HepG2 (cell line): ENCODE results near the gene IGFBP6. TPM values are rescaled to one million over a fixed set of nuclear protein-coding genes. Genes with fewer than 3 reads are reported as not detected.
A peak's percentile ranks its signal among the peaks of the same experiment; 100 is the strongest.

Experiments used
- ATF1 ChIP-seq: IDR thresholded peaks from 2 replicates; pipeline ENCODE4 v1.6.1; 2016; ENCODE audit warnings: mild to moderate bottlenecking, control low read depth
- ATF2 ChIP-seq: sonication (generic); formaldehyde crosslinking; IDR thresholded peaks from 2 replicates; pipeline ENCODE4 v1.4.0; 2020; ENCODE audit warnings: missing genetic modification reagents
- CEBPG ChIP-seq: IDR thresholded peaks from 2 replicates; pipeline ENCODE4 v1.6.1; 2016
- FOXK2 ChIP-seq: fragments of 450-650 bp; IDR thresholded peaks from 2 replicates; pipeline ENCODE4 v1.6.1; 2016
- FOXP4 ChIP-seq: sonication (generic); formaldehyde crosslinking; IDR thresholded peaks from 2 replicates; pipeline ENCODE4 v1.4.0; 2020; ENCODE audit warnings: missing genetic modification reagents
- HIVEP1 ChIP-seq: sonication (generic); formaldehyde crosslinking; IDR thresholded peaks from 2 replicates; pipeline ENCODE4 v1.4.0; 2020; ENCODE audit warnings: mild to moderate bottlenecking, missing genetic modification reagents
- KLF9 ChIP-seq: IDR thresholded peaks from 2 replicates; pipeline ENCODE4 v1.6.1; 2016; ENCODE audit warnings: low read depth
- MED1 ChIP-seq: sonication (generic); formaldehyde crosslinking; IDR thresholded peaks from 2 replicates; pipeline ENCODE4 v1.4.0; 2020; ENCODE audit warnings: missing genetic modification reagents
- NR2C2 ChIP-seq: sonication (generic); formaldehyde crosslinking; IDR thresholded peaks from 2 replicates; pipeline ENCODE4 v1.4.0; 2020; ENCODE audit warnings: missing genetic modification reagents, mild to moderate bottlenecking, moderate library complexity, borderline replicate concordance
- PAX8 ChIP-seq: sonication (generic); formaldehyde crosslinking; IDR thresholded peaks from 2 replicates; pipeline ENCODE4 v1.8.0; 2022; ENCODE audit warnings: mild to moderate bottlenecking, missing genetic modification reagents, borderline replicate concordance
- PHB2 ChIP-seq: fragments of 450-650 bp; IDR thresholded peaks from 2 replicates; pipeline ENCODE4 v1.6.1; 2018; ENCODE audit not compliant: partially characterized antibody
- PHF8 ChIP-seq: sonication (generic); formaldehyde crosslinking; IDR thresholded peaks from 2 replicates; pipeline ENCODE4 v1.5.0; 2020; ENCODE audit warnings: missing genetic modification reagents
- PRPF4 ChIP-seq: fragments of 200-400 bp; formaldehyde crosslinking; IDR thresholded peaks from 2 replicates; pipeline ENCODE4 v1.6.1; 2016; ENCODE audit warnings: low read length, low read depth; ENCODE audit not compliant: poor library complexity, severe bottlenecking
- ZFP41 ChIP-seq: sonication (generic); formaldehyde crosslinking; IDR thresholded peaks from 2 replicates; pipeline ENCODE4 v1.4.0; 2020; ENCODE audit warnings: mild to moderate bottlenecking, missing genetic modification reagents, borderline replicate concordance
- ZNF333 ChIP-seq: sonication (generic); formaldehyde crosslinking; IDR thresholded peaks from 2 replicates; pipeline ENCODE4 v1.4.0; 2020; ENCODE audit warnings: mild to moderate bottlenecking, missing genetic modification reagents, borderline replicate concordance
- ZNF598 ChIP-seq: sonication (generic); formaldehyde crosslinking; IDR thresholded peaks from 2 replicates; pipeline ENCODE4 v1.5.1; 2020; ENCODE audit warnings: mild to moderate bottlenecking, missing genetic modification reagents, borderline replicate concordance
- ZNF605 ChIP-seq: sonication (generic); formaldehyde crosslinking; IDR thresholded peaks from 2 replicates; pipeline ENCODE4 v1.8.0; 2022; ENCODE audit warnings: mild to moderate bottlenecking, missing genetic modification reagents
- polyA plus RNA-seq, 8 experiments: library from polyadenylated mRNA; depleted of rRNA in 3 of 8; stranded (reverse) in 7 of 8; unstranded in 1 of 8; fragments of >200 nt; fragmentation: Illumina TruSeq in 4 of 8; extraction: Trizol in 4 of 8; gene quantifications; 2 replicates each; pipeline versions ENCODE4 v1.2.1 to v1.2.3, GENCODE V29; 2011 to 2016; ENCODE audit warnings: low read depth in 4 of 8, missing spikeins in 1 of 8, mixed read lengths in 1 of 8; ENCODE audit not compliant: insufficient read depth in 1 of 8
- total RNA-seq, 5 experiments: library from RNA; depleted of rRNA; stranded (reverse); fragments of >200 nt; fragmentation: Illumina TruSeq; extraction: Trizol; gene quantifications; 2 replicates each; pipeline ENCODE4 v1.2.3, GENCODE V29; 2016; ENCODE audit warnings: low read depth in 1 of 5
- TF ChIP-seq, protein P1 (sequence below): IDR thresholded peaks from 2 replicates; pipeline ENCODE4 v1.6.1; 2016; ENCODE audit warnings: missing biosample characterization, missing genetic modification reagents, low read depth
- TF ChIP-seq, protein P2 (sequence below): sonication (generic); formaldehyde crosslinking; IDR thresholded peaks from 2 replicates; pipeline ENCODE4 v1.9.0; 2021; ENCODE audit warnings: missing genetic modification reagents, mild to moderate bottlenecking, borderline replicate concordance
- TF ChIP-seq, protein P3 (sequence below): sonication (generic); formaldehyde crosslinking; IDR thresholded peaks from 2 replicates; pipeline ENCODE4 v1.4.0; 2020; ENCODE audit warnings: mild to moderate bottlenecking, missing genetic modification reagents

The IGFBP6 gene
- total and polyA plus RNA-seq, 2 of the 13 experiments (the other 11 are each of a cell fraction or from before 2014, with no cell fraction given), result 3.9 to 25.2 TPM

DNA sequence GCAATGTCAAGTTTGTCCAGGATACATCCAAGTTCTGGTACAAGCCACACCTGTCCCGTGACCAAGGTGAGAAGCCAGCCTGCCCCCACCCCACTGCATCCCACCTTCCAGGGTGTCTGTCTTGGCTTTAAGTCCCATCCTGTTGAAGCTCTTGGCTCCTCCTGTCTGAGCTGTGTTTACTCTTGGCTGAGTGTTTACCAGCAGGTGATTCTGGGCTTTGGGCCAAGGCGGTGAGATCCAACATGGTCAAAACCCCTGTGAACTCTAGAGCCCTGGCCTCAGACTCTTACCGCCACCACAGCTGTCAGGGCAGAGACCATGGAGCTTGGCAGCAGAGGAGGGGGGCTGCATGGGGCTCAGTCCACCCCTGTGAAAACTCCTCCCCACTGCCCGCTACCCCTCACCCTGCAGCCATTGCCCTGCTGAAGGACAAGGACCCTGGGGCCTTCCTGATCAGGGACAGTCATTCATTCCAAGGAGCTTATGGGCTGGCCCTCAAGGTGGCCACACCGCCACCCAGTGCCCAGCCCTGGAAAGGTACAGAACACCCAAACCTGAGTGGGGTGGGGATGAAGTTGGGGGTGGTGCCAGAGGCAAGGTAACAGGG lies 36.0 kb upstream of the IGFBP6 start (continued):
- TF ChIP-seq ATF2 (CRISPR knock-in tag) (no peak), PHB2 (no peak), ZNF598 (CRISPR knock-in tag) (no peak), HIVEP1 (no peak), ATF1 (CRISPR knock-in tag) (no peak), NR2C2 (peak; percentile 37; the same call in 1 of the 2 replicates), PHF8 (peak; percentile 27; the same call in 1 of the 2 replicates), CEBPG (0 out of 2 replicates have a peak, but pooled peaks have one; percentile 3), PRPF4 (no peak), FOXP4 (peak; percentile 93), FOXK2 (peak; percentile 65; the same call in 1 of the 2 replicates), PAX8 (no peak), ZNF605 (CRISPR knock-in tag) (peak; percentile 66; the same call in 1 of the 2 replicates), MED1 (CRISPR knock-in tag) (peak; percentile 73; the same call in 1 of the 2 replicates), ZFP41 (CRISPR knock-in tag) (no peak), KLF9 (CRISPR knock-in tag) (no peak), ZNF333 (CRISPR knock-in tag) (no peak)
- TF ChIP-seq, protein P1, sequence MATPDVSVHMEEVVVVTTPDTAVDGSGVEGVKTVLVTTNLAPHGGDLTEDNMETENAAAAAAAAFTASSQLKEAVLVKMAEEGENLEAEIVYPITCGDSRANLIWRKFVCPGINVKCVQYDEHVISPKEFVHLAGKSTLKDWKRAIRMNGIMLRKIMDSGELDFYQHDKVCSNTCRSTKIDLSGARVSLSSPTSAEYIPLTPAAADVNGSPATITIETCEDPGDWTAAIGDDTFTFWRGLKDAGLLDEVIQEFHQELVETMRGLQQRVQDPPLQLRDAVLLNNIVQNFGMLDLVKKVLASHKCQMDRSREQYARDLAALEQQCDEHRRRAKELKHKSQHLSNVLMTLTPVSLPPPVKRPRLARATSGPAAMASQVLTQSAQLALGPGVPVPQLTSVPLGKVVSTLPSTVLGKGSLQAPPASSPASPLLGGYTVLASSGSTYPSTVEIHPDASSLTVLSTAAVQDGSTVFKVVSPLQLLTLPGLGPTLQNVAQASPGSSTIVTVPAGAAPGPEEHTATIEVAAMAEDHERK (CRISPR knock-in tag), result no peak
- TF ChIP-seq, protein P2, sequence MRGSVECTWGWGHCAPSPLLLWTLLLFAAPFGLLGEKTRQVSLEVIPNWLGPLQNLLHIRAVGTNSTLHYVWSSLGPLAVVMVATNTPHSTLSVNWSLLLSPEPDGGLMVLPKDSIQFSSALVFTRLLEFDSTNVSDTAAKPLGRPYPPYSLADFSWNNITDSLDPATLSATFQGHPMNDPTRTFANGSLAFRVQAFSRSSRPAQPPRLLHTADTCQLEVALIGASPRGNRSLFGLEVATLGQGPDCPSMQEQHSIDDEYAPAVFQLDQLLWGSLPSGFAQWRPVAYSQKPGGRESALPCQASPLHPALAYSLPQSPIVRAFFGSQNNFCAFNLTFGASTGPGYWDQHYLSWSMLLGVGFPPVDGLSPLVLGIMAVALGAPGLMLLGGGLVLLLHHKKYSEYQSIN (CRISPR knock-in tag), result no peak
- TF ChIP-seq, protein P3, sequence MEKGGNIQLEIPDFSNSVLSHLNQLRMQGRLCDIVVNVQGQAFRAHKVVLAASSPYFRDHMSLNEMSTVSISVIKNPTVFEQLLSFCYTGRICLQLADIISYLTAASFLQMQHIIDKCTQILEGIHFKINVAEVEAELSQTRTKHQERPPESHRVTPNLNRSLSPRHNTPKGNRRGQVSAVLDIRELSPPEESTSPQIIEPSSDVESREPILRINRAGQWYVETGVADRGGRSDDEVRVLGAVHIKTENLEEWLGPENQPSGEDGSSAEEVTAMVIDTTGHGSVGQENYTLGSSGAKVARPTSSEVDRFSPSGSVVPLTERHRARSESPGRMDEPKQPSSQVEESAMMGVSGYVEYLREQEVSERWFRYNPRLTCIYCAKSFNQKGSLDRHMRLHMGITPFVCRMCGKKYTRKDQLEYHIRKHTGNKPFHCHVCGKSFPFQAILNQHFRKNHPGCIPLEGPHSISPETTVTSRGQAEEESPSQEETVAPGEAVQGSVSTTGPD, result peak; percentile 87
